ENCODE measurements around the gene COX6A2.

DNA sequence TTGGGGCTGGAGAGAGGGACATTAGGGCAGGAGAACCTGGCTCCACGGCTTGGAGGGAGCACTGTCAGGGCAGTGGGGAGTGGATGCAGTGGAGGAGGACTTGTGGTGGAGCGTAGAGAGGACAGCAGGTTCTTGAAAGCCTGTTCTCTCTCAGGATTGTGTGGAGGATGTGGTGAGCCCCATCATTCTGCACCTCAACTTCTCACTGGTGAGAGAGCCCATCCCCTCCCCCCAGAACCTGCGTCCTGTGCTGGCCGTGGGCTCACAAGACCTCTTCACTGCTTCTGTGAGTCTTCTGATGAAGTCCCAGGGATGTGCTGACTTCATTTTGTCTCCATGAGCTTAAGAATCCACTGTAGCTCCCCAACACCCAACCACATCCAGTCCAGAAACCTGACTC is 13.5 kb downstream of the COX6A2 start:
- TF ChIP-seq CTCF (optimal IDR thresholded peaks at IDR 0.05 in 1 of 3, IDR thresholded peaks at IDR 0.05 in 1 of 3, conservative IDR thresholded peaks at IDR 0.05 in 1 of 3; ENCODE audit: extremely low read depth in 1 of 3, insufficient read depth in 2 of 3, low read length in 3 of 3) (no peak), EZH2 (IDR thresholded peaks at IDR 0.05; ENCODE audit: low read length) (no peak)

All from keratinocyte (primary cell).